HEK293 (cell line): ENCODE results near the gene ARG2.

Experiments
- CTCF ChIA-PET: fragments of 350-600 bp; formaldehyde crosslinking; extraction: SDS; loops from one replicate; lab custom pipeline; 2021; ENCODE audit warnings: antibody characterized with exemption; lab: Yijun Ruan, JAX
- POLR2A ChIA-PET: fragments of 300-600 bp; formaldehyde crosslinking; extraction: SDS; loops from one replicate; lab custom pipeline; 2020; ENCODE audit warnings: antibody characterized with exemption, inconsistent platforms; lab: Yijun Ruan, JAX
- H3K27ac ChIP-seq: fragments of 200-500 bp; sonication (Bioruptor generic); 2 replicates; pipeline ENCODE4 v1.5.1; 2014; ENCODE audit warnings: low read depth, low read length, control low read depth, inconsistent platforms; ENCODE audit errors: extremely low read depth
- H3K36me3 ChIP-seq, 2 experiments: fragments of 200-500 bp in 1 of 2; sonication (Bioruptor generic) in 1 of 2; 1 replicate in 1 of 2; 2 replicates in 1 of 2; pipeline ENCODE4 v1.5.1; 2014 to 2017; ENCODE audit warnings: inconsistent platforms in 2 of 2, low read length in 2 of 2; ENCODE audit not compliant: control insufficient read depth in 2 of 2, insufficient read depth in 1 of 2
- H3K4me1 ChIP-seq: fragments of 200-500 bp; sonication (Bioruptor generic); 2 replicates; pipeline ENCODE4 v1.5.1; 2014; ENCODE audit warnings: mild to moderate bottlenecking, low read length, inconsistent platforms; ENCODE audit not compliant: control insufficient read depth, insufficient read depth
- H3K4me3 ChIP-seq: 2 replicates; pipeline ENCODE4 v1.5.1; 2011; ENCODE audit warnings: low read depth, mild to moderate bottlenecking, control low read depth, low read length, moderate library complexity
- H3K9me3 ChIP-seq: fragments of 200-500 bp; sonication (Bioruptor generic); 2 replicates; pipeline ENCODE4 v1.5.1; 2014; ENCODE audit warnings: low read depth, low read length, inconsistent platforms; ENCODE audit not compliant: control insufficient read depth, insufficient read depth
- CTCF ChIP-seq: fragments of 450-650 bp; formaldehyde crosslinking; IDR thresholded peaks from 2 replicates; pipeline ENCODE4 v1.5.1; 2016; ENCODE audit warnings: missing biosample characterization, missing genetic modification characterization
- GLIS1 ChIP-seq: fragments of 450-650 bp; formaldehyde crosslinking; IDR thresholded peaks from 2 replicates; pipeline ENCODE4 v1.5.1; 2016; ENCODE audit warnings: missing biosample characterization, missing genetic modification characterization
- PRDM1 ChIP-seq: fragments of 450-650 bp; formaldehyde crosslinking; IDR thresholded peaks from 2 replicates; pipeline ENCODE4; 2016; ENCODE audit warnings: missing biosample characterization, missing genetic modification characterization
- YY2 ChIP-seq: fragments of 450-650 bp; formaldehyde crosslinking; IDR thresholded peaks from 2 replicates; pipeline ENCODE4 v1.5.1; 2016; ENCODE audit warnings: missing biosample characterization, missing genetic modification characterization
- ZNF10 ChIP-seq: fragments of 450-650 bp; formaldehyde crosslinking; IDR thresholded peaks from 2 replicates; pipeline ENCODE4 v1.5.1; 2017; ENCODE audit warnings: missing biosample characterization, missing genetic modification characterization
- ZNF121 ChIP-seq: fragments of 450-650 bp; formaldehyde crosslinking; IDR thresholded peaks from 2 replicates; pipeline ENCODE4 v1.5.1; 2016; ENCODE audit warnings: missing biosample characterization, missing genetic modification characterization
- ZNF157 ChIP-seq: fragments of 450-650 bp; formaldehyde crosslinking; IDR thresholded peaks from 2 replicates; pipeline ENCODE4 v1.5.1; 2016; ENCODE audit warnings: missing biosample characterization, missing genetic modification characterization
- ZNF18 ChIP-seq: fragments of 450-650 bp; formaldehyde crosslinking; IDR thresholded peaks from 2 replicates; pipeline ENCODE4 v1.5.1; 2016; ENCODE audit warnings: missing biosample characterization, missing genetic modification characterization
- ZNF544 ChIP-seq: fragments of 450-650 bp; formaldehyde crosslinking; IDR thresholded peaks from 2 replicates; pipeline ENCODE4 v1.5.0; 2017; ENCODE audit warnings: missing biosample characterization, missing genetic modification characterization
- ZNF585B ChIP-seq: fragments of 450-650 bp; formaldehyde crosslinking; IDR thresholded peaks from 2 replicates; pipeline ENCODE4 v1.5.1; 2016; ENCODE audit warnings: missing biosample characterization, missing genetic modification characterization
- ZNF654 ChIP-seq: fragments of 450-650 bp; formaldehyde crosslinking; IDR thresholded peaks from 2 replicates; pipeline ENCODE4 v1.5.1; 2016; ENCODE audit warnings: low read depth, missing biosample characterization, missing genetic modification characterization
- ZNF658 ChIP-seq: fragments of 450-650 bp; formaldehyde crosslinking; IDR thresholded peaks from 2 replicates; pipeline ENCODE4; 2016; ENCODE audit warnings: missing biosample characterization, missing genetic modification characterization
- ZNF704 ChIP-seq: fragments of 450-650 bp; formaldehyde crosslinking; IDR thresholded peaks from 2 replicates; pipeline ENCODE4 v1.5.1; 2016; ENCODE audit warnings: missing biosample characterization, missing genetic modification characterization
- ZNF791 ChIP-seq: fragments of 450-650 bp; formaldehyde crosslinking; IDR thresholded peaks from 2 replicates; pipeline ENCODE4 v1.5.1; 2016; ENCODE audit warnings: missing biosample characterization, missing genetic modification characterization
- ZSCAN30 ChIP-seq: fragments of 450-650 bp; IDR thresholded peaks from 2 replicates; pipeline ENCODE4 v1.5.1; 2018; ENCODE audit warnings: missing biosample characterization, mild to moderate bottlenecking, missing genetic modification characterization, moderate library complexity
- ZSCAN4 ChIP-seq: fragments of 450-650 bp; formaldehyde crosslinking; IDR thresholded peaks from 2 replicates; pipeline ENCODE4 v1.5.1; 2017; ENCODE audit warnings: missing biosample characterization, missing genetic modification characterization

ARG2 gene

GRCh38 chr14:67665868-67666267 is 46.1 kb downstream of the ARG2 start:
- POLR2A ChIA-PET = interaction anchor here (1.0 kb wide), 1 partner anchor 30 kb away, joined by 4 read pairs; the partner anchor contains the start of gene RDH11
- no peak overlapping the region for H3K4me3 ChIP-seq
- H3K36me3 ChIP-seq = peaks cover 3 to 10% of the 10 kb centered on the region in 2 experiments; a peak in 2 of 3 replicates
- peaks cover 5% of the 10 kb centered on the region; the same call in 1 of the 2 replicates for H3K4me1 ChIP-seq
- H3K27ac ChIP-seq = no peak overlapping the region
- no peaks in the 10 kb centered on the region for H3K9me3 ChIP-seq
- TF ChIP-seq PRDM1 (tag by site-specific recombination) (no peak), CTCF (tag by site-specific recombination) (no peak), ZNF658 (tag by site-specific recombination) (no peak), ZNF157 (no peak), ZSCAN4 (tag by site-specific recombination) (no peak), ZNF121 (tag by site-specific recombination) (no peak), ZNF544 (tag by site-specific recombination) (no peak), YY2 (tag by site-specific recombination) (no peak), ZNF585B (tag by site-specific recombination) (no peak), ZNF10 (tag by site-specific recombination) (no peak), GLIS1 (no peak), ZNF791 (no peak)
- CTCF ChIA-PET = interaction anchor here (0.8 to 4.1 kb wide), 12 partner anchors 10 to 1307 kb away, joined by 3 to 33 read pairs (median 5); partner anchors contain the start of gene ARG2

GRCh38 chr14:67666750-67667449 is 47.2 kb downstream of the ARG2 start:
- ChIA-PET POLR2A (interaction anchor here (0.7 to 1.0 kb wide), 3 partner anchors 48 to 240 kb away, joined by 3 to 4 read pairs (median 3); no protein-coding TSS in a partner anchor), CTCF (interaction anchor here (0.6 to 4.1 kb wide), 18 partner anchors 9 to 1308 kb away, joined by 3 to 33 read pairs (median 6); partner anchors contain the start of genes ARG2, PIGH, RDH11 and RDH12)
- no peak overlapping the region for H3K27ac ChIP-seq
- H3K4me1 ChIP-seq = peaks cover 5% of the 10 kb centered on the region; the same call in 1 of the 2 replicates
- TF ChIP-seq ZNF654 (peak; percentile 81), CTCF (tag by site-specific recombination) (peak; percentile 11; the same call in 1 of the 2 replicates), ZSCAN30 (0 out of 2 replicates have a peak, but pooled peaks have one; percentile 18), ZNF704 (tag by site-specific recombination) (no peak), ZNF18 (tag by site-specific recombination) (no peak)
- H3K9me3 ChIP-seq = no peaks in the 10 kb centered on the region
- H3K36me3 ChIP-seq = peaks cover 3 to 5% of the 10 kb centered on the region in 2 experiments; a peak in 2 of 3 replicates
- no peak overlapping the region for H3K4me3 ChIP-seq
